HG03378 (cell line): ENCODE results near the gene PCGF1.
A peak's percentile ranks its signal among the peaks of the same experiment; 100 is the strongest.
"Not testable (repeated sequence)": the region's sequence is repeated elsewhere in the genome, so short reads cannot be mapped to it uniquely, and the experiment has no call there.

Experiments used
- ATAC-seq: cut with Tn5 transposase; IDR thresholded peaks from one replicate; pipeline ENCODE4 v1.9.1; 2021; ENCODE audit warnings: mild to moderate bottlenecking, moderate library complexity; ENCODE audit not compliant: unreplicated experiment

Gene PCGF1

DNA sequence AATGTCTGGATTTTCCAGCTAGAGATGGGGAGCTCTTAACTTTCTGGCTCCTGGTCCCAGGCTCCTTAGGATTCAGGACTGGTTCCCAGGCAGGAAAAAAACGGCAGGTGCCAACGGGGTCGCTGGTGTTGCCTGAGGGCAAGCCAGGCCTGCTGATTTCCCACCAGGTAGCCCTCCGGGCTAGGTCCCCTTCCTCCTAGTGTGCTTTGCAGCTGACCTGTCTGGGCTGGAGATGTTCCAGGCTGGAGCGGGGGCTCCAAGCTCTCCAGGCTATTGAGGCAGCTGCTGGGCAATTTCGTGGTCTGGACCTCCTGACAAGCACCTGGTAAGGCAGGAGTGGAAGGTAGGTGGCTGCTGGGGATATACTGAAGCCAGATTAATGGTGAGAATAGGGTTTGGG, 33.0 kb downstream of the PCGF1 start:
- no peak for ATAC-seq

GRCh38 chr2:74472945-74473258, 34.6 kb downstream of the PCGF1 start:
- ATAC-seq = peak; percentile 2

DNA sequence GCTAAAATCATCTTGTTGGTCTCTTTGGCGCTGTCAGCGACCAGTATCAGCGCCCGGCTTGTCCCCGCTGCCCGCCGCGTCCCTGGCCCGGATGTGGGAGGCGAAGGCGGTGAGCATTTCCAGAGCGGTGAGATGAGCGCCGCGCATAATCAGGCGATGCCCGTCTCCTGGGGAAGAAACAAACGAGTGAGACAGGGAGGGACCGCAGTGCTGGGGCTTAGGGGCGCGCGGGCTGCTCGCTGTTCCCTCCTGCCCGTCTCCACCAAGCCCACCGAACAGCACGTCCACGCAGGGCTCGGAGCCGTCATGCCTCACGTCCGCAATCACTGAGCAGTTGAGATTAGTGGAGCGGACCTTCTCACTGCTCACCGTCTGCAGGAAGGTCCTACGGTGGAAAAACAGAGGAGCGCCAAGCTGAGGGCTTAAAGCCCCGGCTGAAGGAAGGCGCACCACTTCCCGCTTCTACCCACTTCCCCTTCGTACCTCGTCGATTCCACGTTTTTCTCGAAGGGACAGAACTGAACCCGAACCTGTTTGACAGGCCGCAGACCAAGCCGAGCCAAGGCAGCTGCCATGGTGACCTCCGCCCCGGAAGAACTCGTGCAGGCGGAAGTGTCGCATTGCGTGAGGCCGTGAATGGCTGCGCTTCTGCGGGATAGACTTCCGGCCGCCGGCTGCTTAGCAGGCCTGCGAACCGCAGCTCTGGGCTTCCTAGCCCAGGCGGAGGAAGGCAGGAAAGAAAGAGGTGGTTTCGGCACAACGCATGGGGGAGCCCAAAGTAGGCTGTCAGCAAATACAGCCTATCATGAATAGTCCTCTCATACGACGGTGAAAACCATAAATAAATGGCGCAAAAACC, 35.2 kb downstream of the PCGF1 start, which contains the start of gene MRPL53:
MRPL53 (minus strand) TSS at position 595 of the 859 bp plus-strand sequence; CDS start at position 575, 20 bp downstream.
- peak; percentile 76 for ATAC-seq

- ATAC-seq = no peak
These were observed 36.0 kb downstream of the PCGF1 start for GRCh38 chr2:74471332-74472065.

DNA sequence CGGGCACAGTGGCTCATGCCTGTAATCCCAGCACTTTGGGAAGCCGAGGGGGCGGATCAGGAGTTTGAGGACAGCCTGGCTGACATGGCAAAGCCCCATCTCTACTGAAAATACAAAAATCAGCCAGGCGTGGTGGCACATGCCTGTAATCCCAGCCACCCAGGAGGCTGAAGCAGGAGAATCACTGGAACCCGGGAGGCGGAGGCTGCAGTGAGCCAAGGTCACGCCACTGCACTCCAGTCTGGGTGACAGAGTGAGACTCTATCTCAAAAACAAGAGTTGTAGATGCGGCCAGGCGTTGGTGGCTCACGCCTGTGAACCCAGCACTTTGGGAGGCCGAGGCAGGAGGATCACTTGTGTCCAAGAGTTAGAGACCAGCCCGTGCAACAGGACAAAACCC, 36.8 kb downstream of the PCGF1 start:
- ATAC-seq = not testable (repeated sequence)

- no peak for ATAC-seq
These were observed 43.1 kb downstream of the PCGF1 start for GRCh38 chr2:74464406-74464805.

- no peak for ATAC-seq
These were observed 44.7 kb downstream of the PCGF1 start for GRCh38 chr2:74462786-74463105.

- no peak for ATAC-seq
These were observed 45.3 kb downstream of the PCGF1 start for GRCh38 chr2:74462054-74462785.

DNA sequence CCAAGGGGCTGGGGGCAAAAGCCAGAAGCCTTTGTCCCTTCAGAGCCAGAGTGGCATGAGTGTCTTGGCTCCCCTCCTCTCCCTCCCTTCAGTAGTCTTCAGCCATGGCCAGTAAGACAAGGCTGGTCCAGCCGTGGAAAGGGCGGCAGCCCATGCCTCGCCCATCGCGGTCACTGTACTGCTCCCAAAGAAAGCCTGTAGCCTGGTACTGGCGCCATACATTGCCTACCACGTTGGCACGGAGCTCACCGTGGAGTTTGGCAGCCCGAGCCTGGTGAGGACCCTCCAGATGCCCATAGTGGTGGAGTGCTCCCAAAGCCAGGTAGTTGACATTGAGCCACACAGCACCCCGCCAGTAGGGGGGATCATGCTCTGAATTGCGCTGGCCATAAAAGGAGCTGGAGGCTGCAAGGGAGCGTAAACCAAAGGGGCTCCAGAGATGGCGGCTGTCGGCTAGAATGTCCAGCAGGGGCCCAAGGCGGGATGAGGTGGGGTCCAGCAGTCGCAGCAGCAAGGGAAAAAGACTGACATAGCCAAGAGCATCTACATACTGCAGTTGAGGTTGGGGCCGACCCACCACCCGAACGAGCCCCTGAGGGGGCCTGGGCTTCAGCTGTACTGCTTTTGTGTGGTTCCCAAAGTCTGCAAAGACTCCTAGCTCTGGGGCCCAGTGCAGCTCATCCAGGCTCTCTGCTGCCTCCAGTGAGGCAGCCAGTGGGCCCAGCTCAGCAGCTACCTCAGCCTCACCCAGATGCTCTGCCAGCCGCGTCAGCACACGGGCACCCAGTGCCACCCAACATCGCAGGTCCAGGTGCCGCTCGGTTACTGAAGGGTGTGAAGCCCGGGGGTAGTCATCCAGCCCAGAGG, 46.1 kb downstream of the PCGF1 start:
- no peak for ATAC-seq

DNA sequence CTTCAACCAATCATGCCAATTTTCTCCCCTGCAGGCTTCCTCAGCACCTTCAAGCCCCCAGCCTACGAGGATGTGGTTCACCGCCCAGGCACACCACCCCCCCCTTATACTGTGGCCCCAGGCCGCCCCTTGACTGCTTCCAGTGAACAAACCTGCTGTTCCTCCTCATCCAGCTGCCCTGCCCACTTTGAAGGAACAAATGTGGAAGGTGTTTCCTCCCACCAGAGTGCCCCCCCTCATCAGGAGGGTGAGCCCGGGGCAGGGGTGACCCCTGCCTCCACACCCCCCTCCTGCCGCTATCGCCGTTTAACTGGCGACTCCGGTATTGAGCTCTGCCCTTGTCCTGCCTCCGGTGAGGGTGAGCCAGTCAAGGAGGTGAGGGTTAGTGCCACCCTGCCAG, 47.3 kb downstream of the PCGF1 start:
- not testable (repeated sequence) for ATAC-seq

DNA sequence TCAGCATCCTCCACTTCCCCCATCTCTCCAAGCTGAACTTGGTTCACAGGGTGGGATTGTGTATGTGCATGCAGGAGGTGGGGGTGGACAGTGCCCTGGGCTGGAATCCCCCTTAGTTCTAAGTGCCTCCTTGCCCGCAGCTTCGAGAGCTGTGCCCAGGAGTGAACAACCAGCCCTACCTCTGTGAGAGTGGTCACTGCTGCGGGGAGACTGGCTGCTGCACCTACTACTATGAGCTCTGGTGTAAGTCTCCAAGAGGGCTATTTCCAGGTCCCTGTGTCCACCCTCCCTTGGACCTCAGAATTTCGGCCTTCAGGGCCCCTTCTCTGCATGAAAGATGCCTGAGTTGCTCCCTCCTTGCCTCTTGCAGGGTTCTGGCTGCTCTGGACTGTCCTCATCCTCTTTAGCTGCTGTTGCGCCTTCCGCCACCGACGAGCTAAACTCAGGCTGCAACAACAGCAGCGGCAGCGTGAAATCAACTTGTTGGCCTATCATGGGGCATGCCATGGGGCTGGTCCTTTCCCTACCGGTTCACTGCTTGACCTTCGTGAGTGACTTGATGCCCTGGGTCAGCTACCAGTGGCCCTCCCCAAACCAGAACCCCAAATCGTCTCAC, 47.9 kb downstream of the PCGF1 start:
- not testable (repeated sequence) for ATAC-seq

- no peak for ATAC-seq
These were observed 48.5 kb downstream of the PCGF1 start for GRCh38 chr2:74458938-74459363.

DNA sequence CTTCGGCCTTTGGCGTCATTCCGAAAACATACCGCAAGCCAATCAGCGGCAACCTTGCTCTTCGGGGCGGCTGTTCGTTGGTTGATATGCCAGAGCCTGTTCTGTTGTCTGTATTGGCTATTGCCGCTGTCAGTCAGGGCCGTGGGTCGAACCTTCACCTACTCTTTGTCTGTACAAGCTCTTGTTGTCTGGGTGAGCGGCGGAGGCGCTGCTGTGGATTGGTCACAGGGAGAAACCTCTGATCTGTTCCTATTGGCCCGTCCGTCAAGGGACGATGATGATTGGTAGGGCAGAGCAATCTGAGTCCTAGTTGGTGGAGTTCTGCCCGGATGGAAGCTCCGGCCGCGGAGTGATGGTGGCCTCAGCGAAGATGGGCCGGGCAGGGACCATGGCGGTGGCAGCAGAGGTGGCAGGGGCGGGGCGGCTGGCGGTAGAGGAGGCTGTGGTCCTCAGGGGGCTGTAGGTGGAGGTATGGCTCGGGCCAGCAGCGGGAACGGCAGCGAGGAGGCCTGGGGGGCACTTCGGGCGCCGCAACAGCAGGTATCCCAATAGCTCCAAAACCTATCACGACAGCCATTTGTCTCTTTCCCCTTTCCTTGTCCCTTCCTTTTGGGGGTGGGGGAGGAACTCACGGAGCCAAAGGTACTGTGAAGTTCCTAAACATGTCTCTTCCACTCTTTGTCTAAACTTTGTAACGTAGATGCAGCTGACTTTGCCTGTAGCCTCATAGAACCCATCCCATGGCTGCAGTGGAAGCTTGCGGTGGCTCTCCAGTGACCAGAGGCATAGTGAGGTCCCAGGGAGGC, 49.2 kb downstream of the PCGF1 start, which contains the start of gene WBP1:
WBP1 (plus strand) TSS at position 307 of the 806 bp plus-strand sequence; CDS start at position 472, 165 bp downstream.
- peak; percentile 86 for ATAC-seq

GRCh38 chr2:74457549-74458131, 49.9 kb downstream of the PCGF1 start:
- peak; percentile 19 for ATAC-seq

DNA sequence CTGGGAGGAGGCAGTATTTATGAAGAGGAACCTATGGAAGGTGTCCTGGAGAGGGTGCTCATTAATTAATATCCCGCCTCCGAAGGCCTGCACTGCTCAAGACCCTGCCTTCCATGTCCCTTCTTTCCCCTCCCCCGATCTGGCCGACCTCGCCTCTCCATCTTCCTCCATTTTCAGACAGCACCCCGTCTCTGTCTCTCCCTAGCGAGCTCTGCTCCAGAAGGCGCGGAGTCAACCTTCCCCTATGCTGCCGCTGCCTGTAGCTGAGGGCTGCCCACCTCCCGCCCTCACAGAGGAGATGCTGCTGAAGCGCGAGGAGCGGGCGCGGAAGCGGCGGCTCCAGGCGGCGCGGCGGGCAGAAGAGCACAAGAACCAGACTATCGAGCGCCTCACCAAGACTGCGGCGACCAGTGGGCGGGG, 50.4 kb downstream of the PCGF1 start:
- no peak for ATAC-seq
